Measurements from ENCODE around the gene RIPOR3.

- TF ChIP-seq SP1 (IDR thresholded peaks at IDR 0.05): no peak
- no peak for TF ChIP-seq BHLHE40 (IDR thresholded peaks at IDR 0.05; ENCODE audit: borderline replicate concordance)
- TF ChIP-seq FOXM1 (IDR thresholded peaks at IDR 0.05; ENCODE audit: borderline replicate concordance): no peak
Measured at GRCh38 chr20:50719328-50719727, 28.0 kb upstream of the RIPOR3 start.

All from HEK293T (cell line).